Measurements from ENCODE around the gene FAM13C.

The FAM13C gene

DNA sequence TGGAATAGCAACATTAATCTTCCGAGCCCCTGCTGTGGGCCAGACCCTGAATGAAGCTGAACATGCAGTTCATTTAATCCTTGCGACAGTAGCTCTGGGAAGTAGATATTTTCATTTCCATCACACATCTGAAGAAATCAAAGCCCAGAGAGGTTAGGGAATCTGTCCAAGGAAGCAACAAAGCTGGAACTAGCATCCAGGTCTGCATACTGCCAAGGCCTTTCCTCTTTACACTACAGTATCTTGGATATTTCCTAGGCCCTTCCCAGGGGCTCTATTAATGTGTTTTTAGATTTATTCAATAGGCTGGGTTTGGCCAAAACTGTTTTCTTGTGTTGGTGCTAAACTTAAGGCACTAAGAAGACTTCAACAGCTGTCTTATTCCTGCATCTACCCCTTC, 48.1 kb downstream of the FAM13C start:
- no peak for DNase-seq (ENCODE audit: low read depth)
- TF ChIP-seq, protein P1, sequence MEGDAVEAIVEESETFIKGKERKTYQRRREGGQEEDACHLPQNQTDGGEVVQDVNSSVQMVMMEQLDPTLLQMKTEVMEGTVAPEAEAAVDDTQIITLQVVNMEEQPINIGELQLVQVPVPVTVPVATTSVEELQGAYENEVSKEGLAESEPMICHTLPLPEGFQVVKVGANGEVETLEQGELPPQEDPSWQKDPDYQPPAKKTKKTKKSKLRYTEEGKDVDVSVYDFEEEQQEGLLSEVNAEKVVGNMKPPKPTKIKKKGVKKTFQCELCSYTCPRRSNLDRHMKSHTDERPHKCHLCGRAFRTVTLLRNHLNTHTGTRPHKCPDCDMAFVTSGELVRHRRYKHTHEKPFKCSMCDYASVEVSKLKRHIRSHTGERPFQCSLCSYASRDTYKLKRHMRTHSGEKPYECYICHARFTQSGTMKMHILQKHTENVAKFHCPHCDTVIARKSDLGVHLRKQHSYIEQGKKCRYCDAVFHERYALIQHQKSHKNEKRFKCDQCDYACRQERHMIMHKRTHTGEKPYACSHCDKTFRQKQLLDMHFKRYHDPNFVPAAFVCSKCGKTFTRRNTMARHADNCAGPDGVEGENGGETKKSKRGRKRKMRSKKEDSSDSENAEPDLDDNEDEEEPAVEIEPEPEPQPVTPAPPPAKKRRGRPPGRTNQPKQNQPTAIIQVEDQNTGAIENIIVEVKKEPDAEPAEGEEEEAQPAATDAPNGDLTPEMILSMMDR (IDR thresholded peaks at IDR 0.05; ENCODE audit: insufficient read depth, low read depth, low read length, missing control alignments): no peak
- H3K4me3 ChIP-seq (ENCODE audit: low read depth, low read length): no peak overlapping the region

DNA sequence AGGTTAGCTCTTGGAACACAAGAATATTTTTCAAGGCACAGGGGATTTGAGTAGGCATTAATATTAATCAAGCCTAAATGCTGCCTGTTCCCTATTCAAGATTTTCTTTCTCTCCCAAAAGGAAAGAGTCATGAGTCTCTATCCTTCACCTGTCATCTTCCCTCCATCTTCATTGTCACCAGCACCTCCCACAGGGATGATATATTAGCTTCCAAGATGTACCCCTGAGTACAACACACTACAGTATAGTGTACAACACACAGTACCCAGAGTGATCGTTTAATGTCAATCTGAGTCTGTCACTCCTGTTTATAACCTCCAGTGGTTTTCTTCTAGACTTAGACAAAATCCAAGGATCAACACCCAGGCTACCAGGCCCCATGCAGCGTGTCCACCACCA, 50.1 kb downstream of the FAM13C start:
- DNase-seq (ENCODE audit: low read depth): no peak
- no peak overlapping the region for H3K4me3 ChIP-seq (ENCODE audit: low read depth, low read length)
- TF ChIP-seq, protein P1 (IDR thresholded peaks at IDR 0.05; ENCODE audit: insufficient read depth, low read depth, low read length, missing control alignments): no peak

DNA sequence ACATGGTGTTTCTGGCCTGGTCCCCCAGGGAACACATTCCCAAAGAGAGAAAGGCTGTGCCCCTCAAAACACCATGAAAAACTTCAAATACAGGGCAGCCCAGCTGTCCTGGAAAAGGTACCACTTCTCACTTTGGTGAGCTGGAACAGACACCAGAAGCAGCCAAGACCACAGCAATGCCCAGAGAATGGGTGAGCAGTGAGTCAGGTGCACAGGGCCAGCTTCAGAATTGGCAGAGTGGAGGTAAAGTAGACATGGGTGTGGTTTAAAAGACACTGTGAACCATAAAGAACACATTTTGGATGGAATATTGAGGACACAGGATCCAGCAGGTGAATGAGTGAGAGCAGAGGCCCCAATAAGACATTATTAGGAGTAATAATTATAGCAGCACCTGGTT, 51.3 kb downstream of the FAM13C start:
- TF ChIP-seq, protein P1 (IDR thresholded peaks at IDR 0.05; ENCODE audit: insufficient read depth, low read depth, low read length, missing control alignments): no peak
- DNase-seq (ENCODE audit: low read depth): no peak
- H3K4me3 ChIP-seq (ENCODE audit: low read depth, low read length): no peak overlapping the region

DNA sequence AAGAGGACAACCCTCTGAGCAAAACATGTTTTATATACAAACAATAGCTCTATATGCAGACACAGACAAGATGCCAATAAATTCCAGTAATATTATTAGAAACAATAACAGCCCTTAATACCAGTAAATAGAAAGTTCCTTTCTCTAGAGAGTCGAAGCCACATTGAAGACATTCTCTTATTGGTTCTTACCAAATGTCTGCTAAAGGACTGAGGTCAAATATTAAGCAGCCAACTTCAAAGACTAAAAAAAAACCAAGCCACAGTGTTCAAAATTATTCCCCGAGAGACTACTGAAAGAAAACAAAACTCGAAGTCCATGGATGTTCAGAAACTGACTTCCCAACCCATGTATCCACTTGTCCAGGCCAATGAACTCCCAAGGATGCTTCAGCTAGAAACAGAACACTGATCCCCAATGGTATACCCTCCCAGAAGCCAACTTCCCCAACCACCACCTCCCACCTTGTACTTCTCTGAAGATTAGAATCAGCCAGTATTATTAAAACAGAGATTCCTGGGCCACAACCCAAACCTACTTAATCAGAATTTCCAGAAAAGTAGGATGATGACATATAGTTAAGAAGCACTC, 51.9 kb downstream of the FAM13C start:
- no peak overlapping the region for H3K4me3 ChIP-seq (ENCODE audit: low read depth, low read length)
- TF ChIP-seq, protein P1 (IDR thresholded peaks at IDR 0.05; ENCODE audit: insufficient read depth, low read depth, low read length, missing control alignments): no peak
- DNase-seq (ENCODE audit: low read depth): no peak

DNA sequence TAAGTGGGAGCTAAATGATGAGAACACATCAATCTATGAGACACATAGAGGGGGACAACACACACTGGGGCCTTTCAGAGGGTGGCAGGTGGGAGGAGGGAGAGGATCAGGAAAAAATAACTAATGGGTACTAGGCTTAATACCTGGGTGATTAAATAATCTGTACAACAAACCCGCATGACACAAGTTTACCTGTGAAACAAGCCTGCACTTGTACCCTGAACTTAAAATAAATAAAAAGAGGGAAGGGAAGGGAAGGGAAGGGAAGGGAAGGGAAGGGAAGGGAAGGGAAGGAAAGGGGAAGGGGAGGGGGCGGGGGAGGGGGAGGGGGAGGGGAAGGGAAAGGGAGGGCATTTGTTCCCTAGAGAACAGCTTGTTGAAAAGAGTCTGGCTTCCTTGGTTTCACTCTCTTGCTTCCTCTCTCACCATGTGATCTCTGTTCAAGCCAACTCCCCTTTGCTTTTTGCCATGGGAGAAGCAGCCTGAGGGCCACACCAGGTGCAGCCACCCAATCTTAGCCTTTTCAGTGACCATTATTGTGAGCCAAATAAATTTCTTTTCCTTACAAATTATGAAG, 57.7 kb downstream of the FAM13C start:
- no peak overlapping the region for H3K4me3 ChIP-seq (ENCODE audit: low read depth, low read length)
- TF ChIP-seq, protein P1 (IDR thresholded peaks at IDR 0.05; ENCODE audit: insufficient read depth, low read depth, low read length, missing control alignments): no peak
- DNase-seq (ENCODE audit: low read depth): no peak

DNA sequence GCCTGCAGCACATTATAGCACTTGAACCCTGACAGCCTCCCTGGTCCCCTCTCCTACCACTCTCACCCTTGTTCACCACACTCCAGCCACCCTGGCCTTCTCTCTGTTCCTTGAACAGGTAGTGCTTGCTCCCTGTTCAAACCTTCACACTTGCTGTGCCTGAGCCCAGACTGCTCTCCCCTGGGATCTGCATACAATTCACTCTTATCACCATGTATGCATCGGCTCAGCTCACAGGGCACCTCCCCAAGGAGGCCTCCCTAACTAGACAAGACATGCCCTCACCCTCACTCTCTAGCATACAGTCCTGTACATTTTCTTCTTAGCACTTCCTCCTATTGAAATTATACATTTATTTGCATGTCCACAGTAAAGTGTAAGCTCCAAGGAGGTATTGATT, 59.3 kb downstream of the FAM13C start:
- no peak overlapping the region for H3K4me3 ChIP-seq (ENCODE audit: low read depth, low read length)
- TF ChIP-seq, protein P1 (IDR thresholded peaks at IDR 0.05; ENCODE audit: insufficient read depth, low read depth, low read length, missing control alignments): no peak
- no peak for DNase-seq (ENCODE audit: low read depth)

DNA sequence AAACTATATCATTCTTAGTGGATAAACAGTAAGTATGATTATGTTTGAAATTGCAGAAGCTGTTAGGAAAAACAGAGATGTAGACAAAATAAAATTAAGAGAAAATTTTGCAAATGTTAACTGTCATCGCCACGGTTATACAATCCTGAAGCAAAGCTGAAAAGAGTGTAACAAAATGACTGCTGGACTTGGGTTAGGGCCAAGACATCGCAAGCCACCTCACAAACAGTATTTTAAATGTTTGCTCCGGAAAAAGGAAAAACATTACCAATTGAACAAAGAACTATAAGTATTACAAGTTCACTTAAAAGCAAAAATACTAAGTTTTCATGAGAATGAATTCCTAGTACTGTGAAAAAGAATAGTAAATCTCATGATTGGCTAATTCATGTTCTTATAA, 60.0 kb downstream of the FAM13C start:
- no peak overlapping the region for H3K4me3 ChIP-seq (ENCODE audit: low read depth, low read length)
- DNase-seq (ENCODE audit: low read depth): no peak
- TF ChIP-seq, protein P1 (IDR thresholded peaks at IDR 0.05; ENCODE audit: insufficient read depth, low read depth, low read length, missing control alignments): no peak

Data from GM12865 (cell line).